HG03175 (cell line): ENCODE results near the gene PTGER2.

Experiments
- ATAC-seq: cut with Tn5 transposase; IDR thresholded peaks from one replicate; pipeline ENCODE4 v1.9.1; 2021; ENCODE audit warnings: mild to moderate bottlenecking, moderate library complexity; ENCODE audit not compliant: unreplicated experiment

The PTGER2 gene

DNA sequence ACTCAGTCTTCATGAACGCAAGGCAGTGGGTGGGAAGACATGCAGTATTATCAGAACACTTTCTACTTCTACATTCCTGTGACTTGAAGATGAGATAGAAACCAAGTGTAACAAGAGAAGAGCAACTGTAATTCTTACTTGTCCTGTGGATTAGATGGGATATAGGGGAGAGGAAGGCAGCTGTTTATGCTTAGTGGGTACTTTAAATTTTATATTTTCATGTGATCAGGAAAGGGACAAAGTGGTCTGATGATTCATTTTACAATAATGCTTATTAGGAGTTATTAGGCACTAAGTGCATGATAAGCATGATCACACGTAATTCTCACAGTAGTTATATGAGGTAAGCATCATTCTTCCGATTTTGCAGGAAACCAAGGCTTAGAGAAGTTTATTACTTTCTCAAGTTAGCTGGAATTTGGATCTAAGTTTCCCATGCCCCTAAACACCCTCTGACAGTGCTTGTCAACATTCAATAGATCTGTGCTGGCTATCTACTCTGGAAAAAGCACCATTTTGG, 52.7 kb downstream of the PTGER2 start:
- no peak for ATAC-seq

GRCh38 chr14:52369305-52369801, 55.2 kb downstream of the PTGER2 start:
- no peak for ATAC-seq

DNA sequence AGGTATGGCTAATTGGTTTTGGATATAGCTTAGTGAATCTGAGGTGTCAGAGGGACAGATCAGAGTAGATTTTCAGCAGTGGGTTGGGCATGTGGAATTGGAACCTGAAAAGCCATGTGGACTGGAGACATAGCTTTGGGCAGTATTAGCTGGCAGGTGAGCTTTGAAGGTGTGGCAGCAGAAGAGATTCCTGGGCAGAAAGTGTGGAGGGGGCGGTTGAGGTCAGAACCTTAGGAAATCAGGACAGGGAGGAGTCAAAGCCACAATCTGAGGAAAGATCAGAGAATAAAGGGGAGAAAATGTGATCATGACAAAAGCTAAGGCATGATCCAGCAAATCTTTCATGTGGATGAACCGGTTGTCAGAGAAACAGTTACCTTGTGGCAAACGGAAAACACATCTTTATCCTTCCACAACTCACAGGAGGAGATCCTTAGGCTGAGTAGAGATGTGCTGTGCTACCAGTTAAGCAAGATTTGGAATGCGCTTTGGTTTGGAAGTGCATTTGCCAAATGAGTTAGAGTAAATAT, 56.4 kb downstream of the PTGER2 start:
- ATAC-seq: no peak

GRCh38 chr14:52377940-52378339, 63.8 kb downstream of the PTGER2 start:
- no peak for ATAC-seq
